HepG2 (cell line): ENCODE data around the gene IGSF8. TPM values are rescaled to one million over a fixed set of nuclear protein-coding genes. Genes with fewer than 3 reads are reported as not detected.
A peak's percentile ranks its signal among the peaks of the same experiment; 100 is the strongest.

Experiments
- ARID5B ChIP-seq: IDR thresholded peaks from 2 replicates; pipeline ENCODE4 v1.4.0; 2020; ENCODE audit warnings: mild to moderate bottlenecking, missing genetic modification reagents
- BCL6 ChIP-seq: IDR thresholded peaks from 2 replicates; pipeline ENCODE4 v1.6.1; 2016; ENCODE audit warnings: missing genetic modification reagents, missing compliant biosample characterization
- EHMT2 ChIP-seq: fragments of 200-600 bp; sonication (generic); IDR thresholded peaks from 2 replicates; pipeline ENCODE4 v1.7.0; 2017; ENCODE audit warnings: antibody characterized with exemption, low read depth, low read length, borderline replicate concordance
- ESRRA ChIP-seq: sonication (generic); formaldehyde crosslinking; IDR thresholded peaks from 2 replicates; pipeline ENCODE4 v1.5.1; 2020; ENCODE audit warnings: mild to moderate bottlenecking, low read depth, missing genetic modification reagents
- HHEX ChIP-seq: IDR thresholded peaks from 2 replicates; pipeline ENCODE4 v1.6.1; 2016; ENCODE audit warnings: control low read depth
- MED8 ChIP-seq: sonication (generic); formaldehyde crosslinking; IDR thresholded peaks from 2 replicates; pipeline ENCODE4 v1.8.1; 2023; ENCODE audit warnings: mild to moderate bottlenecking, missing genetic modification reagents; ENCODE audit not compliant: insufficient replicate concordance
- PHB2 ChIP-seq: fragments of 450-650 bp; IDR thresholded peaks from 2 replicates; pipeline ENCODE4 v1.6.1; 2018; ENCODE audit not compliant: partially characterized antibody
- PHF21A ChIP-seq: sonication (generic); formaldehyde crosslinking; IDR thresholded peaks from 2 replicates; pipeline ENCODE4 v1.5.0; 2020; ENCODE audit warnings: mild to moderate bottlenecking, missing genetic modification reagents
- RAD51 ChIP-seq: fragments of 450-650 bp; IDR thresholded peaks from 2 replicates; pipeline ENCODE4 v1.6.1; 2016; ENCODE audit warnings: borderline replicate concordance
- RBM39 ChIP-seq: fragments of 200-400 bp; formaldehyde crosslinking; IDR thresholded peaks from one replicate; pipeline ENCODE4 v1.6.1; 2018; ENCODE audit warnings: antibody characterized with exemption, mild to moderate bottlenecking, low read depth, low read length; ENCODE audit not compliant: poor library complexity, severe bottlenecking
- SNAI1 ChIP-seq: sonication (generic); formaldehyde crosslinking; IDR thresholded peaks from 2 replicates; pipeline ENCODE4 v1.5.0; 2020; ENCODE audit warnings: mild to moderate bottlenecking, missing genetic modification reagents, borderline replicate concordance
- ZNF136 ChIP-seq: sonication (generic); formaldehyde crosslinking; IDR thresholded peaks from 2 replicates; pipeline ENCODE4 v1.8.1; 2022; ENCODE audit warnings: low read depth, mild to moderate bottlenecking, moderate library complexity, missing genetic modification reagents
- ZNF234 ChIP-seq: sonication (generic); formaldehyde crosslinking; conservative IDR thresholded peaks from 2 replicates; pipeline ENCODE4 v1.5.1; 2020; ENCODE audit warnings: mild to moderate bottlenecking, missing genetic modification reagents
- ZNF24 ChIP-seq: fragments of 450-650 bp; IDR thresholded peaks from 2 replicates; pipeline ENCODE4 v1.6.1; 2017; ENCODE audit warnings: antibody characterized with exemption, mild to moderate bottlenecking
- ZNF362 ChIP-seq: sonication (generic); formaldehyde crosslinking; IDR thresholded peaks from 2 replicates; pipeline ENCODE4 v1.4.0; 2020; ENCODE audit warnings: missing genetic modification reagents, mild to moderate bottlenecking, borderline replicate concordance
- ZNF891 ChIP-seq: sonication (generic); formaldehyde crosslinking; IDR thresholded peaks from 2 replicates; pipeline ENCODE4 v1.5.0; 2020; ENCODE audit warnings: mild to moderate bottlenecking, missing genetic modification reagents
- ZUFSP ChIP-seq: sonication (generic); formaldehyde crosslinking; IDR thresholded peaks from 2 replicates; pipeline ENCODE4 v1.9.0; 2021; ENCODE audit warnings: missing genetic modification reagents, mild to moderate bottlenecking, borderline replicate concordance
- polyA plus RNA-seq, 8 experiments: library from polyadenylated mRNA; depleted of rRNA in 3 of 8; stranded (reverse) in 7 of 8; unstranded in 1 of 8; fragments of >200 nt; fragmentation: Illumina TruSeq in 4 of 8; extraction: Trizol in 4 of 8; gene quantifications; 2 replicates each; pipeline versions ENCODE4 v1.2.1 to v1.2.3, GENCODE V29; 2011 to 2016; ENCODE audit warnings: low read depth in 4 of 8, missing spikeins in 1 of 8, mixed read lengths in 1 of 8; ENCODE audit not compliant: insufficient read depth in 1 of 8
- total RNA-seq, 5 experiments: library from RNA; depleted of rRNA; stranded (reverse); fragments of >200 nt; fragmentation: Illumina TruSeq; extraction: Trizol; gene quantifications; 2 replicates each; pipeline ENCODE4 v1.2.3, GENCODE V29; 2016; ENCODE audit warnings: low read depth in 1 of 5
- TF ChIP-seq, protein P1 (sequence below): sonication (generic); formaldehyde crosslinking; IDR thresholded peaks from 2 replicates; pipeline ENCODE4 v1.4.0; 2020; ENCODE audit warnings: mild to moderate bottlenecking, missing genetic modification reagents, borderline replicate concordance

IGSF8 gene
- total and polyA plus RNA-seq, 2 of the 13 experiments (the other 11 are each of a cell fraction or from before 2014, with no cell fraction given): 24.0 to 41.0 TPM

GRCh38 chr1:160148121-160148520 is 49.7 kb upstream of the IGSF8 start (continued):
- TF ChIP-seq ARID5B (peak; percentile 61), ZNF136 (CRISPR knock-in tag) (no peak), SNAI1 (CRISPR knock-in tag) (no peak), PHB2 (no peak), HHEX (CRISPR knock-in tag) (peak; percentile 43; the same call in 1 of the 2 replicates), ESRRA (CRISPR knock-in tag) (no peak), ZNF234 (no peak), BCL6 (peak; percentile 51), EHMT2 (peak; percentile 9; the same call in 1 of the 2 replicates), ZNF891 (no peak), ZNF362 (CRISPR knock-in tag) (peak; percentile 62; the same call in 1 of the 2 replicates), ZUFSP (CRISPR knock-in tag) (no peak), PHF21A (CRISPR knock-in tag) (peak; percentile 35), RBM39 (no peak), RAD51 (no peak), ZNF24 (no peak), MED8 (no peak)
- TF ChIP-seq, protein P1, sequence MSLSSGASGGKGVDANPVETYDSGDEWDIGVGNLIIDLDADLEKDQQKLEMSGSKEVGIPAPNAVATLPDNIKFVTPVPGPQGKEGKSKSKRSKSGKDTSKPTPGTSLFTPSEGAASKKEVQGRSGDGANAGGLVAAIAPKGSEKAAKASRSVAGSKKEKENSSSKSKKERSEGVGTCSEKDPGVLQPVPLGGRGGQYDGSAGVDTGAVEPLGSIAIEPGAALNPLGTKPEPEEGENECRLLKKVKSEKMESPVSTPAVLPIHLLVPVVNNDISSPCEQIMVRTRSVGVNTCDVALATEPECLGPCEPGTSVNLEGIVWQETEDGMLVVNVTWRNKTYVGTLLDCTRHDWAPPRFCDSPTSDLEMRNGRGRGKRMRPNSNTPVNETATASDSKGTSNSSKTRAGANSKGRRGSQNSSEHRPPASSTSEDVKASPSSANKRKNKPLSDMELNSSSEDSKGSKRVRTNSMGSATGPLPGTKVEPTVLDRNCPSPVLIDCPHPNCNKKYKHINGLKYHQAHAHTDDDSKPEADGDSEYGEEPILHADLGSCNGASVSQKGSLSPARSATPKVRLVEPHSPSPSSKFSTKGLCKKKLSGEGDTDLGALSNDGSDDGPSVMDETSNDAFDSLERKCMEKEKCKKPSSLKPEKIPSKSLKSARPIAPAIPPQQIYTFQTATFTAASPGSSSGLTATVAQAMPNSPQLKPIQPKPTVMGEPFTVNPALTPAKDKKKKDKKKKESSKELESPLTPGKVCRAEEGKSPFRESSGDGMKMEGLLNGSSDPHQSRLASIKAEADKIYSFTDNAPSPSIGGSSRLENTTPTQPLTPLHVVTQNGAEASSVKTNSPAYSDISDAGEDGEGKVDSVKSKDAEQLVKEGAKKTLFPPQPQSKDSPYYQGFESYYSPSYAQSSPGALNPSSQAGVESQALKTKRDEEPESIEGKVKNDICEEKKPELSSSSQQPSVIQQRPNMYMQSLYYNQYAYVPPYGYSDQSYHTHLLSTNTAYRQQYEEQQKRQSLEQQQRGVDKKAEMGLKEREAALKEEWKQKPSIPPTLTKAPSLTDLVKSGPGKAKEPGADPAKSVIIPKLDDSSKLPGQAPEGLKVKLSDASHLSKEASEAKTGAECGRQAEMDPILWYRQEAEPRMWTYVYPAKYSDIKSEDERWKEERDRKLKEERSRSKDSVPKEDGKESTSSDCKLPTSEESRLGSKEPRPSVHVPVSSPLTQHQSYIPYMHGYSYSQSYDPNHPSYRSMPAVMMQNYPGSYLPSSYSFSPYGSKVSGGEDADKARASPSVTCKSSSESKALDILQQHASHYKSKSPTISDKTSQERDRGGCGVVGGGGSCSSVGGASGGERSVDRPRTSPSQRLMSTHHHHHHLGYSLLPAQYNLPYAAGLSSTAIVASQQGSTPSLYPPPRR (CRISPR knock-in tag): peak; percentile 54; the same call in 1 of the 2 replicates
